HCT116 (cell line): Measurements from ENCODE around the gene GORASP1. TPM values are rescaled to one million over a fixed set of nuclear protein-coding genes. Genes with fewer than 3 reads are reported as not detected.

Experiments used
- ATAC-seq: fragments of 200-7000 bp; cut with Tn5 transposase; 2 replicates; pipeline ENCODE4 v1.9.1; 2020; ENCODE audit warnings: mild to moderate bottlenecking, moderate library complexity
- BruUV-seq: library from RNA; stranded (reverse); fragments of 400-500 nt; replicated peaks from 2 replicates; lab custom pipeline; 2021; lab: Mats Ljungman, UMichigan
- CTCF ChIA-PET: fragments of 300-600 bp; sonication (Branson Sonifier 250); formaldehyde crosslinking; loops from one replicate; lab custom pipeline; 2021; ENCODE audit warnings: antibody characterized with exemption; lab: Charles Lee
- POLR2A ChIA-PET: fragments of 300-600, 350-600 bp; sonication (Branson Sonifier 250); formaldehyde crosslinking; loops from one replicate; lab custom pipeline; 2021; ENCODE audit warnings: antibody characterized with exemption; lab: Charles Lee
- RAD21 ChIA-PET, 2 experiments: fragments of 300-600 bp; sonication (Branson Sonifier 250); formaldehyde crosslinking; loops; one replicate each; lab custom pipeline; 2023; ENCODE audit warnings: low total read pairs in 2 of 2; ENCODE audit not compliant: uncharacterized antibody in 2 of 2, unreplicated experiment in 2 of 2, low non-redundant PET in 1 of 2; lab: Charles Lee
- DNase-seq: peaks from one replicate; pipeline ENCODE4 v3.0.0-alpha.2; 2010; ENCODE audit warnings: low read depth, low spot score
- H2AFZ ChIP-seq: fragments of 200-600 bp; shearing (Covaris generic), sonication (generic); 2 replicates; pipeline ENCODE4 v1.6.1; 2017; ENCODE audit warnings: low read depth, mixed run types, mixed read lengths, antibody characterized with exemption, low read length; ENCODE audit not compliant: poor library complexity, severe bottlenecking
- H3K27ac ChIP-seq: 2 replicates; pipeline ENCODE4 v1.5.1; 2012; ENCODE audit warnings: low read depth, low read length
- H3K27me3 ChIP-seq: fragments of 200-600 bp; sonication (generic); 2 replicates; pipeline ENCODE4 v1.6.1; 2016; ENCODE audit warnings: mixed run types, low read length, mixed read lengths; ENCODE audit not compliant: insufficient read depth
- H3K36me3 ChIP-seq, 2 experiments: fragments of 200-500 bp in 1 of 2; fragments of 200-600 bp in 1 of 2; sonication (Bioruptor generic) in 1 of 2; sonication (generic) in 1 of 2; 2 replicates each; pipeline versions ENCODE4 v1.5.1 to v1.6.1; 2014 to 2016; ENCODE audit warnings: low read length in 2 of 2, inconsistent platforms in 1 of 2, mixed read lengths in 1 of 2, mixed run types in 1 of 2; ENCODE audit not compliant: insufficient read depth in 2 of 2, control insufficient read depth in 1 of 2
- H3K4me1 ChIP-seq, 2 experiments: fragments of 200-600 bp in 1 of 2; sonication (generic) in 1 of 2; 2 replicates each; pipeline versions ENCODE4 v1.5.1 to v1.6.1; 2012 to 2017; ENCODE audit warnings: low read length in 2 of 2, inconsistent platforms in 1 of 2, mild to moderate bottlenecking in 1 of 2, mixed read lengths in 1 of 2, mixed run types in 1 of 2, moderate library complexity in 1 of 2; ENCODE audit not compliant: insufficient read depth in 2 of 2, control insufficient read depth in 1 of 2
- H3K4me2 ChIP-seq: fragments of 200-600 bp; sonication (generic); 2 replicates; pipeline ENCODE4 v1.6.1; 2017; ENCODE audit warnings: mixed run types, low read length, mixed read lengths
- H3K4me3 ChIP-seq, 2 experiments: fragments of 200-600 bp in 1 of 2; sonication (generic) in 1 of 2; replicated peaks in 1 of 2; 2 replicates each; pipeline ENCODE4 v1.5.1; 2011 to 2016; ENCODE audit warnings: low read length in 2 of 2, control low read depth in 1 of 2, low read depth in 1 of 2, mild to moderate bottlenecking in 1 of 2, mixed read lengths in 1 of 2, mixed run types in 1 of 2
- H3K79me2 ChIP-seq: fragments of 200-600 bp; sonication (generic); 2 replicates; pipeline ENCODE4 v1.6.1; 2017; ENCODE audit warnings: mild to moderate bottlenecking, mixed run types, low read length, moderate library complexity, mixed read lengths; ENCODE audit not compliant: insufficient read depth
- H3K9ac ChIP-seq: fragments of 200-600 bp; sonication (generic); 2 replicates; pipeline ENCODE4 v1.6.1; 2016; ENCODE audit warnings: low read length, mixed read lengths
- H3K9me2 ChIP-seq: fragments of 200-600 bp; sonication (generic), shearing (Covaris generic); 2 replicates; pipeline ENCODE4 v1.6.1; 2017; ENCODE audit warnings: mixed run types, mild to moderate bottlenecking, moderate library complexity; ENCODE audit not compliant: insufficient read depth
- H3K9me3 ChIP-seq, 2 experiments: fragments of 200-500 bp in 1 of 2; fragments of 200-600 bp in 1 of 2; sonication (Bioruptor generic) in 1 of 2; sonication (generic) in 1 of 2; 2 replicates each; pipeline ENCODE4 v1.6.1; 2014 to 2017; ENCODE audit warnings: low read length in 2 of 2, mixed read lengths in 2 of 2, inconsistent platforms in 1 of 2, low read depth in 1 of 2, mild to moderate bottlenecking in 1 of 2, mixed run types in 1 of 2, moderate library complexity in 1 of 2; ENCODE audit not compliant: control insufficient read depth in 1 of 2, insufficient read depth in 1 of 2
- H4K20me1 ChIP-seq: fragments of 200-600 bp; sonication (generic), shearing (Covaris generic); 2 replicates; pipeline ENCODE4 v1.6.1; 2017; ENCODE audit warnings: mixed run types, mild to moderate bottlenecking, moderate library complexity; ENCODE audit not compliant: insufficient read depth
- CEBPB ChIP-seq: IDR thresholded peaks from 2 replicates; pipeline ENCODE4 v1.6.1; 2012; ENCODE audit warnings: low read depth
- CTCF ChIP-seq, 3 experiments: fragments of 200-600 bp in 1 of 3; sonication (generic) in 1 of 3; IDR thresholded peaks in 2 of 3; conservative IDR thresholded peaks in 1 of 3; 2 replicates each; pipeline ENCODE4 v1.5.1; 2012 to 2017; ENCODE audit warnings: low read depth in 2 of 3, low read length in 2 of 3, antibody characterized with exemption in 1 of 3, borderline replicate concordance in 1 of 3, control low read depth in 1 of 3, mild to moderate bottlenecking in 1 of 3, mixed read lengths in 1 of 3, mixed run types in 1 of 3, moderate library complexity in 1 of 3; ENCODE audit not compliant: insufficient read depth in 1 of 3
- EGR1 ChIP-seq: IDR thresholded peaks from 2 replicates; pipeline ENCODE4 v1.6.1; 2012; ENCODE audit warnings: low read depth
- ELF1 ChIP-seq: IDR thresholded peaks from 2 replicates; pipeline ENCODE4 v1.6.1; 2012; ENCODE audit warnings: low read depth, borderline replicate concordance
- EZH2phosphoT487 ChIP-seq: fragments of 200-600 bp; IDR thresholded peaks from 2 replicates; pipeline ENCODE4 v1.6.1; 2018; ENCODE audit warnings: antibody characterized with exemption, borderline replicate concordance
- FOSL1 ChIP-seq: IDR thresholded peaks from 2 replicates; pipeline ENCODE4 v1.6.1; 2012; ENCODE audit warnings: low read depth
- JUND ChIP-seq: IDR thresholded peaks from 2 replicates; pipeline ENCODE4 v1.6.1; 2012
- MAX ChIP-seq: IDR thresholded peaks from 2 replicates; pipeline ENCODE4 v1.6.1; 2012
- POLR2A ChIP-seq: IDR thresholded peaks from 2 replicates; pipeline ENCODE4 v1.7.0; 2011; ENCODE audit warnings: borderline replicate concordance; ENCODE audit not compliant: insufficient read depth, insufficient read length; ENCODE audit errors: extremely low read depth
- POLR2AphosphoS5 ChIP-seq: IDR thresholded peaks from 2 replicates; pipeline ENCODE4 v1.6.1; 2011; ENCODE audit warnings: mild to moderate bottlenecking, low read depth, low read length, moderate library complexity
- SIN3A ChIP-seq: IDR thresholded peaks from 2 replicates; pipeline ENCODE4 v1.6.1; 2012; ENCODE audit warnings: low read depth
- SP1 ChIP-seq: IDR thresholded peaks from 2 replicates; pipeline ENCODE4 v1.6.1; 2012; ENCODE audit warnings: low read depth
- SRF ChIP-seq: IDR thresholded peaks from 2 replicates; pipeline ENCODE4 v1.6.1; 2012; ENCODE audit warnings: low read depth
- TCF7L2 ChIP-seq: IDR thresholded peaks from 2 replicates; pipeline ENCODE4 v1.7.0; 2011; ENCODE audit warnings: borderline replicate concordance, inconsistent platforms; ENCODE audit not compliant: insufficient read depth, insufficient read length; ENCODE audit errors: extremely low read depth
- YY1 ChIP-seq: IDR thresholded peaks from 2 replicates; pipeline ENCODE4 v1.6.1; 2011; ENCODE audit warnings: low read length, low read depth, moderate library complexity, mild to moderate bottlenecking; ENCODE audit not compliant: insufficient replicate concordance; ENCODE audit errors: extremely low read depth
- ZBTB33 ChIP-seq: IDR thresholded peaks from 2 replicates; pipeline ENCODE4 v1.6.1; 2011; ENCODE audit warnings: mild to moderate bottlenecking, low read length, moderate library complexity; ENCODE audit not compliant: insufficient replicate concordance; ENCODE audit errors: extremely low read depth
- ZNF274 ChIP-seq: fragments of 200-500 bp; sonication (Bioruptor generic); IDR thresholded peaks from 2 replicates; pipeline ENCODE4 v1.6.1; 2014; ENCODE audit warnings: mild to moderate bottlenecking, low read depth, low read length, inconsistent platforms
- intact Hi-C: fragments of 100-400 bp; cut with micrococcal nuclease; formaldehyde crosslinking; loops from 2 replicates; pipeline ENCODE4 v1.10.0; 2022
- total RNA-seq: library from RNA; stranded (reverse); gene quantifications from one replicate; pipeline ENCODE4 v1.2.1, GENCODE V29; 2021; ENCODE audit not compliant: unreplicated experiment

GORASP1 gene
- total RNA-seq, 1 experiment from 2014 or later, result 38.8 TPM

- Histone ChIP-seq H3K27me3 (no peaks in the 10 kb centered on the region), H4K20me1 (no peaks in the 10 kb centered on the region), H3K36me3 (peaks cover 0 to 14% of the 10 kb centered on the region in 2 experiments; a peak in 3 of 4 replicates), H2AFZ (no peak overlapping the region), H3K79me2 (no peaks in the 10 kb centered on the region), H3K9me3 (no peaks in the 10 kb centered on the region), H3K4me1 (no peaks in the 10 kb centered on the region), H3K27ac (no peak overlapping the region), H3K9ac (no peak overlapping the region), H3K4me2 (no peak overlapping the region), H3K4me3 (no peak overlapping the region), H3K9me2 (no peaks in the 10 kb centered on the region)
- ChIA-PET RAD21 (no interaction called here), POLR2A (no interaction called here), CTCF (interaction anchor here (1.5 kb wide), 1 partner anchor 13 kb away, joined by 3 read pairs; no protein-coding TSS in a partner anchor)
- intact Hi-C loops, result no loop called here
- no peak for ATAC-seq
- no TSS peak for BruUV-seq
- TF ChIP-seq SRF, result no peak
- no peak for TF ChIP-seq ELF1
- TF ChIP-seq JUND, result no peak
- no peak for TF ChIP-seq YY1
- TF ChIP-seq CTCF (IDR thresholded peaks at IDR 0.05 in 2 of 3, conservative IDR thresholded peaks at IDR 0.05 in 1 of 3; ENCODE audit: borderline replicate concordance in 1 of 3, insufficient read depth in 1 of 3, low read depth in 2 of 3, low read length in 2 of 3), result no peak
- TF ChIP-seq MAX, result no peak
- TF ChIP-seq POLR2AphosphoS5, result no peak
- no peak for TF ChIP-seq ZBTB33
- no peak for TF ChIP-seq FOSL1
- no peak for TF ChIP-seq TCF7L2
- TF ChIP-seq ZNF274, result no peak
- no peak for TF ChIP-seq CEBPB
- TF ChIP-seq POLR2A, result no peak
- TF ChIP-seq EZH2phosphoT487, result no peak
- no peak for TF ChIP-seq SP1
- TF ChIP-seq SIN3A, result no peak
- no peak for TF ChIP-seq EGR1
- no peak for DNase-seq
These were observed 19.0 kb downstream of the GORASP1 start for GRCh38 chr3:39088456-39088855.
